SK-N-SH (cell line): Measurements from ENCODE around the gene BCL7B. TPM values are rescaled to one million over a fixed set of nuclear protein-coding genes. Genes with fewer than 3 reads are reported as not detected.

Source experiments
- CTCF ChIA-PET: fragments of 300-600, 350-600 bp; formaldehyde crosslinking; extraction: SDS; loops from one replicate; lab custom pipeline; 2021; lab: Yijun Ruan, JAX
- POLR2A ChIA-PET: fragments of 350-600 bp; sonication (Branson Sonifier 250); formaldehyde crosslinking; extraction: SDS; loops from one replicate; lab custom pipeline; 2020; ENCODE audit warnings: antibody characterized with exemption, inconsistent platforms; lab: Yijun Ruan, JAX
- DNase-seq: peaks from one replicate; pipeline ENCODE4 v3.0.0; 2012
- H2AFZ ChIP-seq: fragments of 200-600 bp; sonication (generic); 2 replicates; pipeline ENCODE4 v1.8.1; 2016; ENCODE audit warnings: antibody characterized with exemption, mild to moderate bottlenecking, low read depth
- H3F3A ChIP-seq: fragments of 200-600 bp; sonication (generic); replicated peaks from 2 replicates; pipeline ENCODE3; 2016; ENCODE audit warnings: antibody characterized with exemption, mild to moderate bottlenecking; ENCODE audit not compliant: insufficient read depth
- H3K27ac ChIP-seq, 2 experiments: fragments of 200-500 bp in 1 of 2; fragments of 200-600 bp in 1 of 2; sonication (Bioruptor generic) in 1 of 2; sonication (generic), shearing (Covaris generic) in 1 of 2; 2 replicates each; pipeline versions ENCODE4 v1.5.1 to v1.6.1; 2014 to 2016; ENCODE audit warnings: low read depth in 2 of 2, inconsistent platforms in 1 of 2, low read length in 1 of 2, mild to moderate bottlenecking in 1 of 2, mixed read lengths in 1 of 2
- H3K27me3 ChIP-seq: fragments of 200-600 bp; sonication (generic), shearing (Covaris generic); 2 replicates; pipeline ENCODE4 v1.6.1; 2016; ENCODE audit warnings: mixed run types; ENCODE audit not compliant: insufficient read depth
- H3K36me3 ChIP-seq, 2 experiments: fragments of 200-500 bp in 1 of 2; fragments of 200-600 bp in 1 of 2; sonication (Bioruptor generic) in 1 of 2; sonication (generic) in 1 of 2; replicated peaks in 1 of 2; 2 replicates each; pipeline versions ENCODE3 to v1.5.1; 2014 to 2016; ENCODE audit warnings: low read length in 1 of 2, mild to moderate bottlenecking in 1 of 2; ENCODE audit not compliant: insufficient read depth in 2 of 2, control insufficient read depth in 1 of 2
- H3K4me1 ChIP-seq, 2 experiments: fragments of 200-500 bp in 1 of 2; fragments of 200-600 bp in 1 of 2; sonication (Bioruptor generic) in 1 of 2; sonication (generic), shearing (Covaris generic) in 1 of 2; 2 replicates each; pipeline versions ENCODE4 v1.5.1 to v1.6.1; 2014 to 2016; ENCODE audit warnings: low read depth in 1 of 2, low read length in 1 of 2, mixed run types in 1 of 2; ENCODE audit not compliant: insufficient read depth in 2 of 2, control insufficient read depth in 1 of 2
- H3K4me2 ChIP-seq: fragments of 200-600 bp; sonication (generic), shearing (Covaris generic); 2 replicates; pipeline ENCODE4 v1.6.1; 2017; ENCODE audit warnings: mixed run types
- H3K4me3 ChIP-seq, 2 experiments: fragments of 200-500 bp in 1 of 2; fragments of 200-600 bp in 1 of 2; sonication (Bioruptor generic) in 1 of 2; sonication (generic), shearing (Covaris generic) in 1 of 2; 2 replicates each; pipeline versions ENCODE4 v1.5.1 to v1.8.1; 2014 to 2016; ENCODE audit warnings: low read depth in 2 of 2, inconsistent platforms in 1 of 2, low read length in 1 of 2, mild to moderate bottlenecking in 1 of 2, mixed read lengths in 1 of 2, moderate library complexity in 1 of 2
- H3K79me2 ChIP-seq: fragments of 200-600 bp; sonication (generic); 2 replicates; pipeline ENCODE4 v1.8.1; 2017; ENCODE audit warnings: mild to moderate bottlenecking; ENCODE audit not compliant: insufficient read depth
- H3K9ac ChIP-seq: fragments of 200-600 bp; sonication (generic); 2 replicates; pipeline ENCODE4 v1.6.1; 2017; ENCODE audit warnings: mixed run types
- H3K9me2 ChIP-seq: fragments of 200-600 bp; sonication (generic); 2 replicates; pipeline ENCODE4 v1.6.1; 2017; ENCODE audit warnings: mixed run types
- H3K9me3 ChIP-seq: fragments of 200-600 bp; sonication (generic); 2 replicates; pipeline ENCODE4 v1.6.1; 2017; ENCODE audit warnings: mixed run types, mild to moderate bottlenecking, moderate library complexity
- H4K20me1 ChIP-seq: fragments of 200-600 bp; sonication (generic); 2 replicates; pipeline ENCODE4 v1.6.1; 2017; ENCODE audit warnings: mild to moderate bottlenecking, mixed run types; ENCODE audit not compliant: insufficient read depth
- CTCF ChIP-seq: fragments of 200-600 bp; sonication (generic); IDR thresholded peaks from 2 replicates; pipeline ENCODE4 v1.6.1; 2017; ENCODE audit warnings: antibody characterized with exemption, mild to moderate bottlenecking, moderate library complexity
- EZH2phosphoT487 ChIP-seq: fragments of 200-600 bp; sonication (generic); IDR thresholded peaks from 2 replicates; pipeline ENCODE4 v1.6.1; 2017; ENCODE audit warnings: low read depth, mixed run types, mild to moderate bottlenecking, antibody characterized with exemption, moderate library complexity, borderline replicate concordance
- FOSL2 ChIP-seq: IDR thresholded peaks from 2 replicates; pipeline ENCODE4 v1.4.0; 2012; ENCODE audit warnings: low read depth, mild to moderate bottlenecking, moderate library complexity, borderline replicate concordance
- FOXJ3 ChIP-seq: sonication (generic); formaldehyde crosslinking; IDR thresholded peaks from 2 replicates; pipeline ENCODE4 v1.5.1; 2020; ENCODE audit warnings: mild to moderate bottlenecking, missing genetic modification reagents
- FOXM1 ChIP-seq: IDR thresholded peaks from 2 replicates; pipeline ENCODE4 v1.4.0; 2012; ENCODE audit warnings: low read depth, mild to moderate bottlenecking
- JUND ChIP-seq: IDR thresholded peaks from 2 replicates; pipeline ENCODE4 v1.4.0; 2012
- MXI1 ChIP-seq: IDR thresholded peaks from 2 replicates; pipeline ENCODE4 v1.6.1; 2012; ENCODE audit warnings: mild to moderate bottlenecking, low read depth, low read length, improper control_type of control experiment
- NRF1 ChIP-seq: IDR thresholded peaks from 2 replicates; pipeline ENCODE4 v1.6.1; 2012; ENCODE audit warnings: low read depth, mild to moderate bottlenecking, low read length
- RCOR1 ChIP-seq: fragments of 150-350 bp; IDR thresholded peaks from 2 replicates; pipeline ENCODE4 v1.6.1; 2017; ENCODE audit warnings: antibody characterized with exemption, low read length
- REST ChIP-seq: IDR thresholded peaks from 2 replicates; pipeline ENCODE4 v1.6.1; 2012; ENCODE audit warnings: mild to moderate bottlenecking, low read depth, low read length, moderate library complexity
- RFX5 ChIP-seq: IDR thresholded peaks from 2 replicates; pipeline ENCODE4 v1.6.1; 2012; ENCODE audit warnings: mild to moderate bottlenecking, improper control_type of control experiment, low read length
- SIN3A ChIP-seq: IDR thresholded peaks from 2 replicates; pipeline ENCODE4 v1.6.1; 2012; ENCODE audit warnings: low read depth, mild to moderate bottlenecking, low read length, moderate library complexity, borderline replicate concordance
- SMC3 ChIP-seq: IDR thresholded peaks from 2 replicates; pipeline ENCODE4 v1.6.1; 2012; ENCODE audit warnings: low read depth, low read length, improper control_type of control experiment
- TAF1 ChIP-seq: IDR thresholded peaks from 2 replicates; pipeline ENCODE4 v1.6.1; 2012; ENCODE audit warnings: low read depth, mild to moderate bottlenecking, low read length, moderate library complexity, borderline replicate concordance
- TCF12 ChIP-seq: IDR thresholded peaks from 2 replicates; pipeline ENCODE4 v1.4.0; 2012
- TEAD4 ChIP-seq: IDR thresholded peaks from 2 replicates; pipeline ENCODE4 v1.4.0; 2012; ENCODE audit warnings: mild to moderate bottlenecking, borderline replicate concordance; ENCODE audit not compliant: insufficient read depth
- USF1 ChIP-seq: IDR thresholded peaks from 2 replicates; pipeline ENCODE4 v1.4.0; 2012; ENCODE audit warnings: low read depth, borderline replicate concordance
- YY1 ChIP-seq: IDR thresholded peaks from 2 replicates; pipeline ENCODE4 v1.4.0; 2012; ENCODE audit warnings: low read depth, mild to moderate bottlenecking
- ZBTB33 ChIP-seq: IDR thresholded peaks from 2 replicates; pipeline ENCODE4 v1.4.0; 2012; ENCODE audit warnings: low read depth, borderline replicate concordance
- WGBS: methylation state at CpG from one replicate; pipeline ENCODE4 v1.1.6; 2017; ENCODE audit warnings: low lambda C conversion rate; 5-methylcytosine and 5-hydroxymethylcytosine counted together
- polyA plus RNA-seq, 3 experiments: library from polyadenylated mRNA; depleted of rRNA; stranded (reverse); fragments of >200 nt; gene quantifications; 2 replicates each; pipeline ENCODE4 v1.2.3, GENCODE V29; 2012

Gene BCL7B
- polyA plus RNA-seq, 1 of the 3 experiments (the other 2 are of a cell fraction): 114 TPM

- Histone ChIP-seq H3K9me3 (no peaks in the 10 kb centered on the region), H3K9ac (no peak overlapping the region), H3K27me3 (no peaks in the 10 kb centered on the region), H3K9me2 (no peaks in the 10 kb centered on the region), H3K4me2 (no peak overlapping the region), H4K20me1 (no peaks in the 10 kb centered on the region), H3K36me3 (peaks cover 9 to 16% of the 10 kb centered on the region in 2 experiments), H2AFZ (no peak overlapping the region), H3K27ac (no peak overlapping the region), H3K4me3 (no peak overlapping the region)
- CTCF ChIA-PET: interaction anchor here (1.2 to 1.4 kb wide), 2 partner anchors 12 to 207 kb away, joined by 3 to 4 read pairs; partner anchors contain the start of gene ABHD11
- POLR2A ChIA-PET: interaction anchor here (0.6 to 2.6 kb wide), 2 partner anchors 10 to 11 kb away, joined by 3 to 13 read pairs; partner anchors contain the start of gene BAZ1B
- DNase-seq: no peak
- WGBS: 97% methylated on average over 6 of the region's 6 CpGs
- TF ChIP-seq SIN3A (no peak), RCOR1 (no peak), REST (no peak), ZBTB33 (no peak), MXI1 (no peak), USF1 (no peak), YY1 (no peak), JUND (no peak), FOSL2 (no peak)
- TF ChIP-seq, all 33 proteins: peak for 0
- H3F3A ChIP-seq: peaks cover 13% of the 10 kb centered on the region
- H3K4me1 ChIP-seq: peaks cover 0 to 7% of the 10 kb centered on the region in 2 experiments; a peak in 1 of 4 replicates
- H3K79me2 ChIP-seq: peaks cover 5% of the 10 kb centered on the region; the same call in 1 of the 2 replicates
Observed at GRCh38 chr7:73532224-73532623, 25.3 kb downstream of the BCL7B start.

GRCh38 chr7:73530800-73531199 lies 26.7 kb downstream of the BCL7B start:
- no peaks in the 10 kb centered on the region for H3K9me2 ChIP-seq
- peaks cover 17% of the 10 kb centered on the region for H3F3A ChIP-seq
- H3K79me2 ChIP-seq: no peaks in the 10 kb centered on the region
- no peak overlapping the region for H2AFZ ChIP-seq
- 100% methylated on average over 3 of the region's 3 CpGs for WGBS
- H3K4me3 ChIP-seq: no peak overlapping the region
- H3K27ac ChIP-seq: no peak overlapping the region
- ChIA-PET CTCF (no interaction called here), POLR2A (interaction anchor here (2.6 kb wide), 1 partner anchor 8 kb away, joined by 13 read pairs; the partner anchor contains the start of gene BAZ1B)
- DNase-seq: no peak
- TF ChIP-seq MXI1 (no peak), FOXJ3 (CRISPR knock-in tag) (no peak), EZH2phosphoT487 (no peak), TEAD4 (no peak), FOXM1 (no peak), TCF12 (no peak), CTCF (no peak), SMC3 (no peak), TAF1 (no peak), RFX5 (no peak), NRF1 (no peak)
- H3K9ac ChIP-seq: no peak overlapping the region
- H3K27me3 ChIP-seq: no peaks in the 10 kb centered on the region
- H4K20me1 ChIP-seq: no peaks in the 10 kb centered on the region
- peaks cover 0 to 9% of the 10 kb centered on the region in 2 experiments for H3K36me3 ChIP-seq
- no peak overlapping the region for H3K4me2 ChIP-seq
- H3K4me1 ChIP-seq: peaks cover 2 to 7% of the 10 kb centered on the region in 2 experiments; a peak in 2 of 4 replicates
- H3K9me3 ChIP-seq: no peaks in the 10 kb centered on the region
